HL-60/S4 (cell line): Measurements from ENCODE around the gene CDON.
"Not testable (repeated sequence)": the region's sequence is repeated elsewhere in the genome, so short reads cannot be mapped to it uniquely, and the experiment has no call there.

Source experiments
- in situ Hi-C: fragments of 300-500 bp; cut with MboI; formaldehyde crosslinking; loops from 2 replicates; pipeline ENCODE4 v1.14.3; 2022; ENCODE audit warnings: low sequenced_read_pairs

Gene CDON

DNA sequence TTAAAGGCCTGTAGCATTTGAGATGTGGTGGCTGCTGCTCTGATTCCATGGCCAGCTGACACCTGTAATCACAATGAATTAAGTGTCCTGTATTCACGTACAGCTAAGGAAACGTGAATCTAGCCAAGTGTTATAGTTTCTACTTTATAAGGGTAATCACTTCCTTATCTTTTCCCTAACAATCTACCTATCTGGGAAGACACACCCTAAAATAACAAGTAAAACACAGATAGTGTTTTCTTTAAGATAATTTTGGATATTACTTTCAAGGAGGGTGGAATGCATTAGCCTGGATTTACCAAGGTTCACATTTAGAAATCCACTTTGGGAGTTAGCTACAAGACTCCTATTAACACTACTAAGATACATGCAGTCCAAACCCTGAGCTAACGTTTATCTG lies 11.5 kb downstream of the CDON start:
- in situ Hi-C loops = no loop called here

GRCh38 chr11:126049159-126049558 lies 13.5 kb downstream of the CDON start:
- in situ Hi-C loops = no loop called here

GRCh38 chr11:126048197-126048596 lies 14.5 kb downstream of the CDON start:
- in situ Hi-C loops = no loop called here

DNA sequence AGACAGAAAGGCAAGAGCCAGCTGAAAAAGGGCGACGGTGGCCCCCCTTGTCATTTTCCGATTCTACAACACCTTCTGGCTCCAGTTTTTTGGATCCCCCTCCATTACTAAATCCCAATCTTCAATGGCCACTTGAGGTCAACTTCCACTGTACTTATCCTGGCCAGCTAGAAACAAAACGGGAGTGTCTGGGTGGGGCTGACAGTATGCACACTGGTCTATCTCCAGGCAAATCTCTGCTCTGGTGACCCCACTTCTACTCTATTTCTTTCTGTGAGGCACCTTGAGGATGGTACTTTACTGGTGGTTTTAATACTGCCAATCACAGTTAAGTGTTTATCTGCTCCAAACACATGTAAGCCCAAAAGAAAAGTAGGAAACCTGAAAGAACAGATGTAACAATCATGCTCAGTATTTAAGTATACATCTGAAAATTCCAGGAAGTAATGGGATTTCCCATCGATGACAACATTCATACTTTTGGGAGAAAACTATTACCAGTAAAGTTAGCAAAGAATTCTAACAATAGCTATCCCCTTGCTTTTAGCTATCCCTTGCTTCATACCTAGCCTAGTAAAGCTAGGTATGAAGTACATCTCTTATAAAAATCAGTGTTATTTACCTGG lies 16.0 kb downstream of the CDON start:
- in situ Hi-C loops = no loop called here

DNA sequence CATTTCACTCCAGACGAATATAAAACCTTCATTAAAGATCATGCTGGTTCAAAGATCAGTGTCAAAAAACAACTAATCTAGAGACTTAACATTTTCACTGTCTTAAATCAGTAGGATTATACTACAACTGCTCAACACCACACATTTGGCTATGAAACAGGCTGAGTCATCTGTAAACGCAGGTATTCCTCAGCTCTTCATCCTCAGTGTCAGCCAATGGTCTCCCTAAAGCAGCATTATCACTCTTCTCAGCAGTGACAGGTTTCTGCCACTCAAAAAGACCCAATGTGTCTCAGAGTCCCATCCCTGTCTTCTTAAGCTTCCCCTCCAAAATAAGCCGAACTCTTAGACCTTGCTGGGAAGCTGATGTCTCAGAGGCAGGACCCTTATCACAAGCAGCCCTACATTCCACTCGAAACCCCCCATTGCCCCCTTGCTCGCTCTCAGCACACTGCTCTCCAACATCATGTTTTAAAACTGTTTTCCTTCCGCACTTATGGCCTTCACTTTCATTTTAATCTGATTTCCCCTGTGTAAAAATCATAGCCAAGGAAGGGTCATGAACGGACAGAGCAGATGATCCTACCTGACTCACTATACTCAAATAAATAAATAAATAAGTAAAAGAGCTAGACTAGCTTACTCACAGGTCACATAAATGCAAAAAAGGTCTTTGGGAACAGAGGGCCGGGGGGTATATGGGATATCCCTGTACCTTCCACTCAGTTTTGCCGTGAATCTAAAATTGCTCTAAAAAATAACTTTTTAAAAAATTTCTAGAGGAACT lies 23.0 kb downstream of the CDON start:
- in situ Hi-C loops = no loop called here

- in situ Hi-C loops = no loop called here
These were observed 26.9 kb downstream of the CDON start for GRCh38 chr11:126035718-126036117.

DNA sequence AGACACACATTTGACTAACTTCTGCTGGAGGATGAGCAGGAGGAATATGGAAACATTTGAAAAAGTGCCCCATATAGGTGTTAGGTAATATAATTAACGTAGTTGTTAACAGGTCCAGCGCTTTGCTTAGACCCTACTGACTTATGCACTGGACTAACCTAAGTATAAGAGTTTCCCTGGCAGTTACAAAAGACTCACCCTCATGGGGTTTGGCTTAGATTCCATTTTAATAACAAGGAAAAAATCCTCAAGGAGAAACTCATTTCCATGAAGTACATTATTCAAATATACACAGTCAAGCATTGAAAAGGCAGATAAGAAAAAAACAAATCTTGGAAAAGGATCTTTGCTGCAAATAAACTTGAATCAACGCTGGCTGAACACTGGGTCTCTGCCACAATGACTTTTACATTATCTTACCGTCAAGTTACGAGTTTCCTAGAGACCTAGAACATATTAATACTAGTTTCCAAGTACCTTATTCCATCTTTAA lies 27.7 kb downstream of the CDON start:
- in situ Hi-C loops = no loop called here

DNA sequence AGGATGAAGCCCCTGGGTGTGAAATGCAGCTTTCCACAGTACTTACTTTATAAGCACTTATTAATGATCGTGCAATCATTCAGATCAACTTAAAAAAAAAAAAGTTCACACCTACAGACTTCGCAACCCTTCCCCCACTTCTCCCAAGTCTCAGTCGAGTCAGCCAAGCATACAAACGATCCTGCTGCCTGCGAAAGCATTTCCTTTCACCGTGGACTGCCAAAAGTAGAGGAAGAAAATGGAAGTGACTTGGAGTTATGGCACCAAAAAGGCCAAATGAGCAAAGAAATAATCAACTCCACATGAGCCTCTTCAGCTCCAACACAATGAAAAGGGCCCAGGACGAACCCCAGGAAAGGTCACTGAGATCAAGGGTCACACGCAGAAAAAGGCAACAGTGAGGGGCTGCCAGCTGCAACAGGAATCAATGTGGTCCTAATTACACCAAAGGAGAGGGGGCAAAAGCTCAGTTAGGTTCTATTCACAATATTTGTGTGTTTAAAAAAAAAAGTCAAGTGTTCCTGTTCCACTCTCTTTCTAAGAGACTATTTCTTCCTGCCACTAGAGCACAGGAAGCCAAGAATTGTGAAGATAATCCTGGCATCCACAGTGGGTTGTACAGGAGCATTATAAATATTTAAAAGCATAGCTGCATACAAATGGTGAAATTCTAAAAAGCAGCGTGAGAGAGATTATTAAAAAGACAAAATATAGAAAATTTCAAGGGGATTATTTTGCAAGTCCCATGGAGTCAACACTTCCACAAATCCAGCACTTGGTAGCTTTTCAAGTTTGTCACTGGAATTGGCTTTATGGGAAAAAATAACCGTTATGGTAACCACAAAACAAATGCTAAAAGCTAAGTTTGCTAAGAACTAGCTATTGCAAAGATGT lies 28.4 kb downstream of the CDON start:
- in situ Hi-C loops = no loop called here

DNA sequence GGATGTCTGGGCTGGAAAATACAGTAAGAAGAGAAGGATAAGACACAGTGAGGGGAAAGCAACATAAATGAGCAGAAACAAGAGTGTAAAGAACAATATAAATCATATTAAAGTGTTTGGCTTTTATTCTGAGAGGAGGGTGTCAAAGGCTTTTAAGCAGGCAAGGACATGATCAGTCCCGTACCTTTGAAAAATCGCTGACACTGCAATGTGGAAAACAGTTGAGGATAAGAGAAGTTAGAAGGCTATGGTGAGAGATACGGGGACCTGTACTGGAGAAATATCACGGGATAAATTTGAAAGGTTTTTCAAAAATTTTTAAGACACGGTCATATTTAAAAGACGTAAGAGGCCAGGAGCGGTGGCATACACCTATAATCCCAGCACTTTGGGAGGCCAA lies 30.3 kb downstream of the CDON start:
- in situ Hi-C loops = no loop called here

GRCh38 chr11:126029805-126030204 lies 32.9 kb downstream of the CDON start:
- in situ Hi-C loops = no loop called here

- in situ Hi-C loops = no loop called here
These were observed 33.4 kb downstream of the CDON start for GRCh38 chr11:126029237-126029636.

GRCh38 chr11:126028534-126028933 lies 34.1 kb downstream of the CDON start:
- in situ Hi-C loops = not testable (repeated sequence)

DNA sequence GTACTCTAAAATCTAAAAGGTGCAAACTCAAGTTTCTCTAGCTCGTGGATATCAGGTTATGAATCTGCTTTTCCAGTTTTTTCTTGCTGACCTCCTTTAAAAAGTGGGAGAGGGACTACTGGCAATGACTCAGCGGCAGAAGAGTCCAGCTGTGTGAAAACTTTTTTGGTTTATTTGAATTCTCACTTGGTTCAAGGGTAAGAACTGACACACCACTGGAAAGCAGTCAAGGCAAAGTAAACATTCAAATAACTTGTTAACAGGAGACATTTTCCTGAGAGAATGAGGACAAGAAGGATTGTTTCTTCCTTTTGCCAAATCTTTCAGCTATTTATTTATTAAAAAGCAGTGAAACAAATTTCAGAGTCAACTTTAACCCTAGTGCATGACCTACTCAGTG lies 36.1 kb downstream of the CDON start:
- in situ Hi-C loops = no loop called here

DNA sequence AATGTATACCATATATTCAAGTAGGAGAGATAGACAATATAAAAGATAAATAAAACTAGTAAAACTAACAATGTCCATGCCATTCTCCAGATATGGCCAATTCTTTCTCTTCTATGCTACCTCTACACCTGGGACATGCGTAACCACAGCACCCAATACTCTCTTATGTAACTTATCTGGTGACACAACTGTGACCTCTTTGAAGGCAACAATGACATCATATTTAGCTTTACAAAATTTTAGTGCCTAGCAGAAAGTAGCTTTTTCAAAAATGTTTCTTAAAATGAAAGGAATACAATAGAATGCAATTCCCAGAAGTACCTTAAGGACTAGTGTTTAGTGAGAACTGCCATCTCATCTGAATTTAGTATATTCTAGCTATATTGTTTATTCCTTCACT lies 36.8 kb downstream of the CDON start:
- in situ Hi-C loops = no loop called here

GRCh38 chr11:126024123-126024522 lies 38.5 kb downstream of the CDON start:
- in situ Hi-C loops = no loop called here

- in situ Hi-C loops = no loop called here
These were observed 49.8 kb downstream of the CDON start for GRCh38 chr11:126012852-126013251.

DNA sequence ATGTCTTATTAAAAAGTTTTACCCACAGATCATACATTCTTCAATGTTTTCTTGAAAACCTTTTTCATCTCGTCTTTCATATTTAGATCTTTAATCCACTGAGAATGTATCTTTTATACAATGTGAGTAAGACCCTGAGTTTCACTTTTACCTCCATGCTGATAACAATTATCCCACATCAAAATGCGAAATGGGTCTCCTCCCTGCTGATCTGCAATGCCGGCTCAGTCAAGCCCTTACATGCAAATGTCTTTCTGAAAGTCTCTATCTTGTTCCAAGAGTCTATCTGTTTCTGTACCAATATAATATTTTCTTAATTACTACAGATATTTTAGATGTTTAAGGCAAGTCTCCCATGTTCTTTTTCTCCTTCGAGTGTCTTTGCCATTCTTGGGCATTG lies 50.9 kb downstream of the CDON start:
- in situ Hi-C loops = no loop called here

DNA sequence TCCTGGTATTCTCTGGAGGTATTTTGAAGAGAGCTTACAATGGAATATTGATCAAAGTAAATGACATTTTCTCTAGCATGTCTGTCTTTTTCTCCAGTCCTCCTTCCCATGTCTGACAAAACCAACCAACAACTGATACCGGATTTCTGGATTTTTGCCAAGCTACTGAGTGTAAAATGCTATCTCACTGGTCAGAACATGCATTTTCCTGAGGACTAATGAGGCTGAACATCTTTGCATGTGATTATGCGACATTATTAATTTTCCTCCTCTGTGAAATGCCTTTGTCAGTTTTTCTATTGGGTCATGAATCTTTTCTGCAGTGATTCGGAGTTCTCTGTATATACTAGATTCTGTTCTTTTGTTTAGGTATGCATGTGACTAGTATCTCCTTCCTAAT lies 51.4 kb downstream of the CDON start:
- in situ Hi-C loops = no loop called here

DNA sequence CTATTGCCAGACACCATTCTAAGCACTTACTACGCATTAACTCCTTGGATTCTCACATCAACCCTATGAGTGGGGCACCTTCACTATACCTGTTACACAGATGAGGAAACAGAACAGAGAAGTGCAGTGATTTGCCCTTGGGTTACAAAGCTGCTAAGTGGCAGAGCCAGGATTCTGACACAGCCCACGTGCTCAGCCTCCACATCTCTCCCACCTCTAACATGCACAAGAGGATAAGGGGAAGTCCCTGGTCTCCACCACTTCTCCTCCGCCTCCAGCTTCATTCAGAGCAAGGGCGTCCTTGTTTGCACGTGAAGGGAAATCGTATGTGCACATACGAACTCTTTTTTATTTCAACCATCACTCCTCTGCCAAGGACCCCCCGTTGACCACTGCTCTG lies 53.7 kb downstream of the CDON start:
- in situ Hi-C loops = no loop called here

DNA sequence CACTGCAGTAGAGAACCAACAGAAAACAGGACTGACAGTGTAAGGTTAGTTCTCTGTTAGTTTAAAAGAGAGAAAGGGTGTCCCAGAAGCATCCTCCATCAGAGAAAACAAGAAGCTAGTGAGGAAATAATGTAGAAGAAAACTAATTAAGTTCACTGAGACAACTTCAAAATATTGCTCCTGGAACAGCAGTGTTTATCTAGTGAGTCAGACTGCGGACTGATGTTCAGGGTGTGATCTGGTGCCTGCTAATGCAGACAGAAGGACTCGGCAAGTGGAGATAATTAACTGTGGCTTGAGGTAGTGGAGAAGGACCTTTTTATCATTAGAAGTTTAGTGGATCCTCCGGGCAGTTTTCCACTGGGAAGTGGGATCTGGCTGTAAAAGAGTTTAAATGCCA lies 55.4 kb downstream of the CDON start:
- in situ Hi-C loops = no loop called here

GRCh38 chr11:126006068-126006467 lies 56.6 kb downstream of the CDON start:
- in situ Hi-C loops = no loop called here

GRCh38 chr11:126002181-126002580 lies 60.5 kb downstream of the CDON start:
- in situ Hi-C loops = no loop called here
